Panc1 (cell line): ENCODE measurements around the gene GRIN1. TPM values are rescaled to one million over a fixed set of nuclear protein-coding genes. Genes with fewer than 3 reads are reported as not detected.

ENCODE experiments used
- ATAC-seq: fragments of 200-7000 bp; cut with Tn5 transposase; 2 replicates; pipeline ENCODE4 v1.9.1; 2020; ENCODE audit warnings: mild to moderate bottlenecking, moderate library complexity
- BruUV-seq: library from RNA; stranded (reverse); fragments of 400-500 nt; replicated peaks from 2 replicates; lab custom pipeline; 2021; lab: Mats Ljungman, UMichigan
- CTCF ChIA-PET: fragments of 300-600 bp; sonication (Branson Sonifier 250); formaldehyde crosslinking; loops from one replicate; lab custom pipeline; 2022; ENCODE audit warnings: antibody characterized with exemption; lab: Charles Lee
- POLR2A ChIA-PET: fragments of 300-600 bp; sonication (Branson Sonifier 250); formaldehyde crosslinking; loops from one replicate; lab custom pipeline; 2022; ENCODE audit warnings: antibody characterized with exemption; lab: Charles Lee
- DNase-seq: peaks from one replicate; pipeline ENCODE4 v3.0.0-alpha.2; 2010; ENCODE audit warnings: low read depth, low spot score
- H3K27ac ChIP-seq: 2 replicates; pipeline ENCODE4 v1.5.1; 2011; ENCODE audit warnings: mild to moderate bottlenecking, low read length, inconsistent platforms
- H3K27me3 ChIP-seq: fragments of 200-500 bp; sonication (Bioruptor generic); 2 replicates; pipeline ENCODE4 v1.6.0; 2014; ENCODE audit warnings: low read length, inconsistent platforms; ENCODE audit not compliant: control insufficient read depth, insufficient read depth
- H3K36me3 ChIP-seq: fragments of 200-500 bp; sonication (Bioruptor generic); 2 replicates; pipeline ENCODE4 v1.5.1; 2014; ENCODE audit warnings: inconsistent platforms, mild to moderate bottlenecking, low read length, moderate library complexity; ENCODE audit not compliant: control insufficient read depth, insufficient read depth
- H3K4me1 ChIP-seq: 2 replicates; pipeline ENCODE4 v1.5.1; 2011; ENCODE audit warnings: inconsistent platforms, mild to moderate bottlenecking, low read length, moderate library complexity; ENCODE audit not compliant: control insufficient read depth, insufficient read depth
- H3K4me3 ChIP-seq, 2 experiments: 2 replicates each; pipeline ENCODE4 v1.5.1; 2011 to 2012; ENCODE audit warnings: low read depth in 2 of 2, low read length in 2 of 2, mild to moderate bottlenecking in 2 of 2, inconsistent platforms in 1 of 2, moderate library complexity in 1 of 2
- H3K9me3 ChIP-seq: fragments of 200-500 bp; sonication (Bioruptor generic); 2 replicates; pipeline ENCODE4 v1.5.1; 2014; ENCODE audit warnings: low read depth, mild to moderate bottlenecking, inconsistent platforms, low read length, moderate library complexity; ENCODE audit not compliant: control insufficient read depth, insufficient read depth
- POLR2AphosphoS5 ChIP-seq: IDR thresholded peaks from 2 replicates; pipeline ENCODE4 v1.6.1; 2012; ENCODE audit warnings: mild to moderate bottlenecking, low read depth, low read length, moderate library complexity
- SIN3A ChIP-seq: IDR thresholded peaks from 2 replicates; pipeline ENCODE4 v1.6.1; 2012; ENCODE audit warnings: low read depth, mild to moderate bottlenecking, low read length, moderate library complexity, borderline replicate concordance; ENCODE audit not compliant: insufficient read depth
- TCF7L2 ChIP-seq: IDR thresholded peaks from 2 replicates; pipeline ENCODE4 v1.6.1; 2011; ENCODE audit warnings: mild to moderate bottlenecking, low read depth, low read length, inconsistent platforms
- in situ Hi-C: cut with HindIII; loops from 2 replicates; pipeline ENCODE4 v1.10.0; 2016; ENCODE audit warnings: low sequenced_read_pairs, low pct_unique_long_range_greater_than_20kb
- intact Hi-C: fragments of 100-400 bp; cut with micrococcal nuclease; formaldehyde crosslinking; loops from one replicate; pipeline ENCODE4 v1.10.0; 2022; ENCODE audit not compliant: unreplicated experiment
- total RNA-seq: library from RNA; stranded (reverse); gene quantifications from one replicate; pipeline ENCODE4 v1.2.1, GENCODE V29; 2021; ENCODE audit not compliant: unreplicated experiment
- TF ChIP-seq, protein P1 (sequence below), 2 experiments: IDR thresholded peaks; 2 replicates each; pipeline ENCODE4 v1.6.1; 2011 to 2012; ENCODE audit warnings: low read depth in 2 of 2, control low read depth in 1 of 2, low read length in 1 of 2, mild to moderate bottlenecking in 1 of 2, moderate library complexity in 1 of 2; ENCODE audit not compliant: insufficient read depth in 1 of 2
- TF ChIP-seq, protein P2 (sequence below): fragments of 450-650 bp; IDR thresholded peaks from 2 replicates; pipeline ENCODE4 v1.5.1; 2017; ENCODE audit warnings: mild to moderate bottlenecking

GRIN1 gene
- total RNA-seq, 1 experiment from 2014 or later = 4.9 TPM

DNA sequence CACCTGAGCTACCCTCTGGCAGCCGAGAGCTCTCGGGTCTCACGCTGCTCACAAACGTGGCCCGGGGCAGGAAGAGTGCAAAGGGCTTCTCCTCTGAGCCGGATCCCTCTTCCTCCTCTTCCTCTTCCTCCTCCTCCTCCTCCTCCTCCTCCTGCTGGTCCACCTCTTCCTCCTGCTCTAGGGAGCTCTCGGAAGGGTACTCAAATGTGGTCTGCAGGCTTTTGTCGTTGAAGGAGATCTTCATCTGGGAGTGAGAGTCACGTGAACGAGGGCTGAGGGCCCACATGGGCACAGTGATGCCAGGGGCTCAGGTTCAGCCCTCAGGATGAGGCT, 53.5 kb downstream of the GRIN1 start:
- in situ Hi-C loops (no loop called here), intact Hi-C loops (no loop called here)
- DNase-seq (no peak), ATAC-seq (no peak)
- ChIA-PET POLR2A (interaction anchor here (0.6 kb wide), 1 partner anchor 38 kb away, joined by 6 read pairs; no protein-coding TSS in a partner anchor), CTCF (no interaction called here)
- TF ChIP-seq, protein P1, sequence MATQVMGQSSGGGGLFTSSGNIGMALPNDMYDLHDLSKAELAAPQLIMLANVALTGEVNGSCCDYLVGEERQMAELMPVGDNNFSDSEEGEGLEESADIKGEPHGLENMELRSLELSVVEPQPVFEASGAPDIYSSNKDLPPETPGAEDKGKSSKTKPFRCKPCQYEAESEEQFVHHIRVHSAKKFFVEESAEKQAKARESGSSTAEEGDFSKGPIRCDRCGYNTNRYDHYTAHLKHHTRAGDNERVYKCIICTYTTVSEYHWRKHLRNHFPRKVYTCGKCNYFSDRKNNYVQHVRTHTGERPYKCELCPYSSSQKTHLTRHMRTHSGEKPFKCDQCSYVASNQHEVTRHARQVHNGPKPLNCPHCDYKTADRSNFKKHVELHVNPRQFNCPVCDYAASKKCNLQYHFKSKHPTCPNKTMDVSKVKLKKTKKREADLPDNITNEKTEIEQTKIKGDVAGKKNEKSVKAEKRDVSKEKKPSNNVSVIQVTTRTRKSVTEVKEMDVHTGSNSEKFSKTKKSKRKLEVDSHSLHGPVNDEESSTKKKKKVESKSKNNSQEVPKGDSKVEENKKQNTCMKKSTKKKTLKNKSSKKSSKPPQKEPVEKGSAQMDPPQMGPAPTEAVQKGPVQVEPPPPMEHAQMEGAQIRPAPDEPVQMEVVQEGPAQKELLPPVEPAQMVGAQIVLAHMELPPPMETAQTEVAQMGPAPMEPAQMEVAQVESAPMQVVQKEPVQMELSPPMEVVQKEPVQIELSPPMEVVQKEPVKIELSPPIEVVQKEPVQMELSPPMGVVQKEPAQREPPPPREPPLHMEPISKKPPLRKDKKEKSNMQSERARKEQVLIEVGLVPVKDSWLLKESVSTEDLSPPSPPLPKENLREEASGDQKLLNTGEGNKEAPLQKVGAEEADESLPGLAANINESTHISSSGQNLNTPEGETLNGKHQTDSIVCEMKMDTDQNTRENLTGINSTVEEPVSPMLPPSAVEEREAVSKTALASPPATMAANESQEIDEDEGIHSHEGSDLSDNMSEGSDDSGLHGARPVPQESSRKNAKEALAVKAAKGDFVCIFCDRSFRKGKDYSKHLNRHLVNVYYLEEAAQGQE (IDR thresholded peaks at IDR 0.05; ENCODE audit: insufficient read depth in 1 of 2, low read depth in 2 of 2, low read length in 1 of 2) = no peak
- TF ChIP-seq POLR2AphosphoS5 (no peak), SIN3A (no peak), TCF7L2 (no peak)
- TF ChIP-seq, protein P2, sequence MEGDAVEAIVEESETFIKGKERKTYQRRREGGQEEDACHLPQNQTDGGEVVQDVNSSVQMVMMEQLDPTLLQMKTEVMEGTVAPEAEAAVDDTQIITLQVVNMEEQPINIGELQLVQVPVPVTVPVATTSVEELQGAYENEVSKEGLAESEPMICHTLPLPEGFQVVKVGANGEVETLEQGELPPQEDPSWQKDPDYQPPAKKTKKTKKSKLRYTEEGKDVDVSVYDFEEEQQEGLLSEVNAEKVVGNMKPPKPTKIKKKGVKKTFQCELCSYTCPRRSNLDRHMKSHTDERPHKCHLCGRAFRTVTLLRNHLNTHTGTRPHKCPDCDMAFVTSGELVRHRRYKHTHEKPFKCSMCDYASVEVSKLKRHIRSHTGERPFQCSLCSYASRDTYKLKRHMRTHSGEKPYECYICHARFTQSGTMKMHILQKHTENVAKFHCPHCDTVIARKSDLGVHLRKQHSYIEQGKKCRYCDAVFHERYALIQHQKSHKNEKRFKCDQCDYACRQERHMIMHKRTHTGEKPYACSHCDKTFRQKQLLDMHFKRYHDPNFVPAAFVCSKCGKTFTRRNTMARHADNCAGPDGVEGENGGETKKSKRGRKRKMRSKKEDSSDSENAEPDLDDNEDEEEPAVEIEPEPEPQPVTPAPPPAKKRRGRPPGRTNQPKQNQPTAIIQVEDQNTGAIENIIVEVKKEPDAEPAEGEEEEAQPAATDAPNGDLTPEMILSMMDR = no peak
- Histone ChIP-seq H3K4me1 (peaks cover 36% of the 10 kb centered on the region), H3K36me3 (no peaks in the 10 kb centered on the region; the same call in 1 of the 2 replicates), H3K9me3 (no peaks in the 10 kb centered on the region), H3K27me3 (no peaks in the 10 kb centered on the region), H3K27ac (no peak overlapping the region), H3K4me3 (no peak overlapping the region)
- BruUV-seq = no TSS peak

DNA sequence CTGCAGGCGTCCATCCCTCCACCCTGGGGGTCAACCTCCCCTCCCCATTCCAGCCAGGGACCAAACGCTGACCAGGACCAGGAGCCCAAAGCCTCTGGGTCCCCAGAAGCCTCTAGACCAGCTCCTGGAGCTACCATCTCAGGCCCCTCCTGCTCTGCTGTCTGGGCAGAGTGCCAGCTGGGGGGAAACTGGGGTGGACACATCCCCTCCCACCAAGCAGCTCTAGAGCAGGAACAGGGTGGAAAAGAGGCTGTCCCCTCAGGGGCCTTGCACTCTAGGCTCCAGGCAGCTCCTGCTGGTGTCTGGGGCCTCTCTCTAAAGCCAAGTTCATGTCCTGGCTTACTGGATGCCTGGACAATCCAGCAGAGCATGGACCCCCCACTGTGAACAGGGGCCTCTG, 53.9 kb downstream of the GRIN1 start:
- POLR2A ChIA-PET = no interaction called here
- no peaks in the 10 kb centered on the region for H3K9me3 ChIP-seq
- no peaks in the 10 kb centered on the region; the same call in 1 of the 2 replicates for H3K36me3 ChIP-seq
- peaks cover 39% of the 10 kb centered on the region for H3K4me1 ChIP-seq
- in situ Hi-C loops = no loop called here
- intact Hi-C loops = no loop called here
- ATAC-seq (no peak), DNase-seq (no peak)
- H3K27ac ChIP-seq = no peak overlapping the region
- H3K4me3 ChIP-seq = no peak overlapping the region
- no peaks in the 10 kb centered on the region for H3K27me3 ChIP-seq
- no TSS peak for BruUV-seq
- TF ChIP-seq, protein P1 (IDR thresholded peaks at IDR 0.05; ENCODE audit: insufficient read depth in 1 of 2, low read depth in 2 of 2, low read length in 1 of 2) = no peak
- TF ChIP-seq, protein P2 = no peak
- TF ChIP-seq SIN3A (no peak), TCF7L2 (no peak), POLR2AphosphoS5 (no peak)
- CTCF ChIA-PET = no interaction called here
